ENCODE results near the gene PTF1A. TPM values are rescaled to one million over a fixed set of nuclear protein-coding genes. Genes with fewer than 3 reads are reported as not detected.

Gene PTF1A
- total RNA-seq, 1 donor from 2014 or later, result not detected

DNA sequence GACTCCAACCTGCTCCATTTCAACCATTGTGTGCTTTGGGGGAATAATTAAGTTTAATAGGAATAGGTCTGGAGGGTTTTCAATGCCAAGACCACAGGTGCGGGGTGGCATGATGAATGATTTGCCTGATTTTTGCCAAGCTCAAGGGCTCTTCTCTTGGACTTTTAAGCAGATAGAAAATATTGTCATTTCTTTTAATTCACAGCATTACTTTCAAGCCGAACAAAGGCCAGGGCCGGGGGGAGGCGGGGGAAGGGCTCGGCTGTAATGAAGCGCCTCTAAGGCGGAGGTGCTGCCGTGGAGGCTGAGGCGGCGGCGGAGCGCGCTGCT lies 6.5 kb downstream of the PTF1A start:
- H3K36me3 Mint-ChIP-seq (ENCODE audit: low read depth, unreplicated experiment), result no peaks in the 10 kb centered on the region
- H3K79me2 ChIP-seq (ENCODE audit: insufficient read depth, low read length), result no peaks in the 10 kb centered on the region
- H3K9ac ChIP-seq (ENCODE audit: low read length), result no peak overlapping the region
- no peaks in the 10 kb centered on the region for H3K4me1 Mint-ChIP-seq (ENCODE audit: low read depth, unreplicated experiment)
- peaks cover 7% of the 10 kb centered on the region for H3K9me3 Mint-ChIP-seq (ENCODE audit: unreplicated experiment)
- peaks cover 88% of the 10 kb centered on the region for H3K27me3 Mint-ChIP-seq (ENCODE audit: low read depth, unreplicated experiment)
- no peaks in the 10 kb centered on the region for H4K20me1 ChIP-seq (ENCODE audit: insufficient read depth, low read length)
- no peak overlapping the region for H3K4me2 ChIP-seq (ENCODE audit: low read length)
- no peak overlapping the region for H3K27ac Mint-ChIP-seq (ENCODE audit: unreplicated experiment)
- no peaks in the 10 kb centered on the region for H3K9me3 ChIP-seq (ENCODE audit: insufficient read depth, low read depth, low read length)
- H2AFZ ChIP-seq (ENCODE audit: low read depth, low read length), result no peak overlapping the region
- no peak overlapping the region for H3K4me3 Mint-ChIP-seq (ENCODE audit: unreplicated experiment)
- no peak for FAIRE-seq
- no peaks in the 10 kb centered on the region for H3K36me3 ChIP-seq (ENCODE audit: insufficient read depth, low read length)
- TF ChIP-seq EZH2 (IDR thresholded peaks at IDR 0.05; ENCODE audit: insufficient read depth, low read length), result no peak
- TF ChIP-seq, protein P1, sequence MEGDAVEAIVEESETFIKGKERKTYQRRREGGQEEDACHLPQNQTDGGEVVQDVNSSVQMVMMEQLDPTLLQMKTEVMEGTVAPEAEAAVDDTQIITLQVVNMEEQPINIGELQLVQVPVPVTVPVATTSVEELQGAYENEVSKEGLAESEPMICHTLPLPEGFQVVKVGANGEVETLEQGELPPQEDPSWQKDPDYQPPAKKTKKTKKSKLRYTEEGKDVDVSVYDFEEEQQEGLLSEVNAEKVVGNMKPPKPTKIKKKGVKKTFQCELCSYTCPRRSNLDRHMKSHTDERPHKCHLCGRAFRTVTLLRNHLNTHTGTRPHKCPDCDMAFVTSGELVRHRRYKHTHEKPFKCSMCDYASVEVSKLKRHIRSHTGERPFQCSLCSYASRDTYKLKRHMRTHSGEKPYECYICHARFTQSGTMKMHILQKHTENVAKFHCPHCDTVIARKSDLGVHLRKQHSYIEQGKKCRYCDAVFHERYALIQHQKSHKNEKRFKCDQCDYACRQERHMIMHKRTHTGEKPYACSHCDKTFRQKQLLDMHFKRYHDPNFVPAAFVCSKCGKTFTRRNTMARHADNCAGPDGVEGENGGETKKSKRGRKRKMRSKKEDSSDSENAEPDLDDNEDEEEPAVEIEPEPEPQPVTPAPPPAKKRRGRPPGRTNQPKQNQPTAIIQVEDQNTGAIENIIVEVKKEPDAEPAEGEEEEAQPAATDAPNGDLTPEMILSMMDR (IDR thresholded peaks at IDR 0.05; ENCODE audit: insufficient read depth, low read depth, low read length), result no peak
- peaks cover 2% of the 10 kb centered on the region for H3K4me1 ChIP-seq (ENCODE audit: insufficient read depth, low read length)
- H3K27ac ChIP-seq (ENCODE audit: low read depth, low read length), result no peak overlapping the region
- DNase-seq (ENCODE audit: low read depth), result no peak
- no peak overlapping the region for H3K4me3 ChIP-seq (ENCODE audit: insufficient read depth, low read depth, low read length)
- peaks cover 78% of the 10 kb centered on the region for H3K27me3 ChIP-seq (ENCODE audit: insufficient read depth, low read length)

DNA sequence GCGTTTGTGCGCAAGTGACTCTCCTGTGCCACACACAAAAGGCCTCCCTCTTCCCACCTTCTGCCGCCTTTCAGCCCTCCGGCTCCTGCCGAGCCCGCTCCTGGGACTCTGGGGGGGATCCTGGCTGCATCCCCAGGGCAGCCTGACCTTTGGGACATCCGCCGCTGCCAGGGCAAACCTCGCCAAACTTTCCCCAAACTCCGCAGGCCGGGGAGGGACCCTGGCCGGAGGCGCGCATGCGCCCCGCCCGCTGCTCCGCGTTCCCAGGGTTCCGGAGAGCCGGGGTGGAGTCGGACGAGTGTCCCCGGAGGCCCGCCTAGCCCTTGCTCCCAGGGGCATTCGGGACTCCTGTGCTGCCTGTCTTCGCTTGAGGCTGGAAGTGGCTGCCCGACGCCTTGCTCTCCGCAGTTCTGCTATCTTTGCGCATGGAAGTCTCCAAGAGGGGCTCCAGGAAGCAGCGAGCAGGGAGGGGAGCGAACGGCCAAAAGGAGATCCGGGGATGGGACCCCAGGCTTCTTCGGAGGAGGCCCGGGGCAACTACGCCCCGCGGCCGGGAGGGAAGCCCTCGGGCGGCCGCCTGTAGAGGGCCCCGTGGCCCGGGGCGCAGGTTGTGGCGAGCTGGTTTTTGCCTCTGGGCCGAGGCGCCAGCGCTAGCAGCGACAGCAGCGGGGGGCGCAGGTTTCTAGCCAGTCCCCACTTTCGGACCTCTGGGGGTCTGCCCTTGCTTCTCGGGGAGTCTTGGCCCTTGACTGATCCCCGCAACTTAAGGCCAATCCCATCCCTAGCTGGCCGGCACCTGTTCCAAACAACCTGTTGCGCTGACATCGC lies 7.0 kb downstream of the PTF1A start:
- H3K4me2 ChIP-seq (ENCODE audit: low read length), result no peak overlapping the region
- Mint-ChIP-seq H3K9me3 (ENCODE audit: unreplicated experiment) (peaks cover 7% of the 10 kb centered on the region), H3K27ac (ENCODE audit: unreplicated experiment) (no peak overlapping the region), H3K27me3 (ENCODE audit: low read depth, unreplicated experiment) (peaks cover 90% of the 10 kb centered on the region), H3K36me3 (ENCODE audit: low read depth, unreplicated experiment) (no peaks in the 10 kb centered on the region), H3K4me1 (ENCODE audit: low read depth, unreplicated experiment) (no peaks in the 10 kb centered on the region), H3K4me3 (ENCODE audit: unreplicated experiment) (no peak overlapping the region)
- H3K9me3 ChIP-seq (ENCODE audit: insufficient read depth, low read depth, low read length), result no peaks in the 10 kb centered on the region
- no peak overlapping the region for H3K4me3 ChIP-seq (ENCODE audit: insufficient read depth, low read depth, low read length)
- H3K27me3 ChIP-seq (ENCODE audit: insufficient read depth, low read length), result peaks cover 74% of the 10 kb centered on the region
- DNase-seq (ENCODE audit: low read depth) (no peak), FAIRE-seq (no peak)
- no peak overlapping the region for H3K9ac ChIP-seq (ENCODE audit: low read length)
- H2AFZ ChIP-seq (ENCODE audit: low read depth, low read length), result no peak overlapping the region
- H3K79me2 ChIP-seq (ENCODE audit: insufficient read depth, low read length), result no peaks in the 10 kb centered on the region
- no peaks in the 10 kb centered on the region for H3K36me3 ChIP-seq (ENCODE audit: insufficient read depth, low read length)
- H3K4me1 ChIP-seq (ENCODE audit: insufficient read depth, low read length), result peaks cover 2% of the 10 kb centered on the region
- no peak overlapping the region for H3K27ac ChIP-seq (ENCODE audit: low read depth, low read length)
- no peak for TF ChIP-seq EZH2 (IDR thresholded peaks at IDR 0.05; ENCODE audit: insufficient read depth, low read length)
- TF ChIP-seq, protein P1 (IDR thresholded peaks at IDR 0.05; ENCODE audit: insufficient read depth, low read depth, low read length), result no peak
- no peaks in the 10 kb centered on the region for H4K20me1 ChIP-seq (ENCODE audit: insufficient read depth, low read length)
